Astrocyte (in vitro differentiated cells and primary cell): Measurements from ENCODE around the gene LRRC8D.

Experiments used
- CTCF ChIP-seq: IDR thresholded peaks from 2 replicates; pipeline ENCODE4 v1.5.1; 2011; ENCODE audit warnings: low read depth, mild to moderate bottlenecking, inconsistent platforms, low read length, moderate library complexity; ENCODE audit not compliant: insufficient read depth
- EZH2 ChIP-seq: IDR thresholded peaks from 2 replicates; pipeline ENCODE4 v1.6.1; 2012; ENCODE audit warnings: mild to moderate bottlenecking, low read length, inconsistent platforms; ENCODE audit not compliant: insufficient read depth

- TF ChIP-seq CTCF (no peak), EZH2 (no peak)
Observed at GRCh38 chr1:89918127-89918793, 97.4 kb downstream of the LRRC8D start.
